VCaP (cell line): ENCODE data around the gene ARHGAP19.
"Not testable (repeated sequence)": the region's sequence is repeated elsewhere in the genome, so short reads cannot be mapped to it uniquely, and the experiment has no call there.

Source experiments
- H3K27ac ChIP-seq: fragments of 450-650 bp; 2 replicates; pipeline ENCODE4 v1.5.1; 2017
- CTCF ChIP-seq: fragments of 450-650 bp; conservative IDR thresholded peaks from 2 replicates; pipeline ENCODE4 v1.5.1; 2017; ENCODE audit warnings: mild to moderate bottlenecking, moderate library complexity

ARHGAP19 gene

GRCh38 chr10:97274828-97275227 lies 17.6 kb downstream of the ARHGAP19 start:
- TF ChIP-seq CTCF = no peak
- no peak overlapping the region for H3K27ac ChIP-seq

- TF ChIP-seq CTCF = no peak
- no peak overlapping the region for H3K27ac ChIP-seq
These were observed 18.7 kb downstream of the ARHGAP19 start for GRCh38 chr10:97273700-97274099.

- TF ChIP-seq CTCF = no peak
- H3K27ac ChIP-seq = no peak overlapping the region
These were observed 21.8 kb downstream of the ARHGAP19 start for GRCh38 chr10:97270523-97271154.

GRCh38 chr10:97267671-97268070 lies 24.8 kb downstream of the ARHGAP19 start:
- TF ChIP-seq CTCF = no peak
- H3K27ac ChIP-seq = no peak overlapping the region

GRCh38 chr10:97265095-97265494 lies 27.3 kb downstream of the ARHGAP19 start:
- H3K27ac ChIP-seq = not testable (repeated sequence)

- H3K27ac ChIP-seq = no peak overlapping the region
- no peak for TF ChIP-seq CTCF
These were observed 28.5 kb downstream of the ARHGAP19 start for GRCh38 chr10:97263971-97264370.

- TF ChIP-seq CTCF = no peak
- H3K27ac ChIP-seq = no peak overlapping the region
These were observed 30.8 kb downstream of the ARHGAP19 start for GRCh38 chr10:97261656-97262055.

- no peak overlapping the region for H3K27ac ChIP-seq
- TF ChIP-seq CTCF = no peak
These were observed 31.3 kb downstream of the ARHGAP19 start for GRCh38 chr10:97261183-97261582.
